GM12873 (cell line): ENCODE results near the gene PLEK.

Experiments
- CTCF ChIP-seq: IDR thresholded peaks from 2 replicates; pipeline ENCODE4 v1.5.1; 2012; ENCODE audit warnings: low read depth, mild to moderate bottlenecking, moderate library complexity, low read length, control low read depth; ENCODE audit not compliant: insufficient read depth; ENCODE audit errors: missing control alignments

The PLEK gene

GRCh38 chr2:68396093-68396492, 31.0 kb downstream of the PLEK start:
- TF ChIP-seq CTCF, result no peak

- no peak for TF ChIP-seq CTCF
Measured at GRCh38 chr2:68403199-68403644, 38.1 kb downstream of the PLEK start.

GRCh38 chr2:68404164-68404563, 39.1 kb downstream of the PLEK start:
- no peak for TF ChIP-seq CTCF

- no peak for TF ChIP-seq CTCF
Measured at GRCh38 chr2:68404893-68405799, 40.1 kb downstream of the PLEK start.

GRCh38 chr2:68411397-68412126, 46.5 kb downstream of the PLEK start:
- TF ChIP-seq CTCF, result no peak

GRCh38 chr2:68412127-68412819, 47.2 kb downstream of the PLEK start:
- no peak for TF ChIP-seq CTCF

- TF ChIP-seq CTCF, result no peak
Measured at GRCh38 chr2:68413466-68413865, 48.4 kb downstream of the PLEK start.
